A549 (cell line): ENCODE results near the gene SLC22A23.

ENCODE experiments used
- EP300 ChIP-seq, 2 experiments: fragments of >200 bp; sonication (Bioruptor Twin); formaldehyde crosslinking; IDR thresholded peaks; 2 replicates in 1 of 2; 3 replicates in 1 of 2; pipeline ENCODE4 v1.6.1; 2016 to 2017
- MAFK ChIP-seq: fragments of 450-650 bp; IDR thresholded peaks from 2 replicates; pipeline ENCODE4 v1.6.1; 2014; ENCODE audit not compliant: partially characterized antibody
- TF ChIP-seq, protein P1 (sequence below): fragments of >200 bp; sonication (Bioruptor Twin); formaldehyde crosslinking; IDR thresholded peaks from 3 replicates; pipeline ENCODE4 v1.5.1; 2016

DNA sequence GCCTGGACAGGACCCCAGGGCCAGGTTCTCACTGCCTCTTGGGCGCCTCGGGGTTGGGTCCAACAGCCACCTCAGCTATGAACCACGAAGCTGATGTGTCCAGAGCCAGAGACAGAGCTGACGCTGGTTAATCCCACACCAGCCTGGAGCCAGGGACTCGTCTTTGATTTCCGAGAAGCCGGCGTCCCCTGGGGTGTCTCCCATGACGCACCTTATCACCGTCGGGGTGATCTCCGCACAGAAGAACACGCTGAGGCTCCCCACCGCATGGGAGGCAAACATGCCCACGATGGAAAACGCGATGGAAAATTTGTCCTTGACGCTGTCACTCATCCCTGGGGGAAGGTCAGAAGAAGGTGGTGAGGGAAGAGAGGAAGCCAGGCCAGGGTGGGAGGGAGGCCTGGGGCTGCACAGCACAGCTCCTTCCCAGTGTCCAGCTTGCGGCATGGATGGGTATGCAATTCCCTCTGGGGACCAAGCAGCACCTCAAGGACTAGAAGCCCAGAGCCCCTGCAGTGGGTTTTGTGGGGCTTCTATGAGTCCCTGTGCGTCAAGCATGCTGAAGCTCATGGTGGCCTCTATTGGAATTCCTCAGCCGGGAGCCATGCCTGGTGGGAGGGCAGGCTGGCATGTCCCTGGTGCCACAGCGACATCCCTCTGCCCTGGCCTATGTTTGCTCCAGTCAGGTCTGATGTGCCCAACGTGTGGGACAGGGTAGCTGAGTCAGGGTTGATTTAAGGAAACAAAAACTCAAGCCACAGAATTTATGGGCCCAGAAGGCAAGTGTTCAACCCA lies 173.0 kb downstream of the SLC22A23 start:
- TF ChIP-seq, protein P1, sequence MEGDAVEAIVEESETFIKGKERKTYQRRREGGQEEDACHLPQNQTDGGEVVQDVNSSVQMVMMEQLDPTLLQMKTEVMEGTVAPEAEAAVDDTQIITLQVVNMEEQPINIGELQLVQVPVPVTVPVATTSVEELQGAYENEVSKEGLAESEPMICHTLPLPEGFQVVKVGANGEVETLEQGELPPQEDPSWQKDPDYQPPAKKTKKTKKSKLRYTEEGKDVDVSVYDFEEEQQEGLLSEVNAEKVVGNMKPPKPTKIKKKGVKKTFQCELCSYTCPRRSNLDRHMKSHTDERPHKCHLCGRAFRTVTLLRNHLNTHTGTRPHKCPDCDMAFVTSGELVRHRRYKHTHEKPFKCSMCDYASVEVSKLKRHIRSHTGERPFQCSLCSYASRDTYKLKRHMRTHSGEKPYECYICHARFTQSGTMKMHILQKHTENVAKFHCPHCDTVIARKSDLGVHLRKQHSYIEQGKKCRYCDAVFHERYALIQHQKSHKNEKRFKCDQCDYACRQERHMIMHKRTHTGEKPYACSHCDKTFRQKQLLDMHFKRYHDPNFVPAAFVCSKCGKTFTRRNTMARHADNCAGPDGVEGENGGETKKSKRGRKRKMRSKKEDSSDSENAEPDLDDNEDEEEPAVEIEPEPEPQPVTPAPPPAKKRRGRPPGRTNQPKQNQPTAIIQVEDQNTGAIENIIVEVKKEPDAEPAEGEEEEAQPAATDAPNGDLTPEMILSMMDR: no peak
- TF ChIP-seq MAFK (no peak), EP300 (IDR thresholded peaks at IDR 0.05) (no peak)
